OCI-LY1 (cell line): Measurements from ENCODE around the gene ANAPC5.

Experiments
- H2AFZ ChIP-seq: fragments of 200-600 bp; sonication (generic), shearing (Covaris generic); 2 replicates; pipeline ENCODE4 v1.6.0; 2014; ENCODE audit warnings: antibody characterized with exemption, mild to moderate bottlenecking, low read length
- H3F3A ChIP-seq: fragments of 200-600 bp; sonication (generic), shearing (Covaris generic); 2 replicates; pipeline ENCODE4 v1.6.0; 2014; ENCODE audit warnings: mild to moderate bottlenecking, antibody characterized with exemption, low read length, moderate library complexity; ENCODE audit not compliant: insufficient read depth
- H3K27ac ChIP-seq: fragments of 200-600 bp; sonication (generic); 2 replicates; pipeline ENCODE4 v1.5.1; 2014; ENCODE audit warnings: low read length, mixed run types, mild to moderate bottlenecking, low read depth; ENCODE audit not compliant: poor library complexity, severe bottlenecking
- H3K27me3 ChIP-seq: fragments of 200-600 bp; sonication (generic); 2 replicates; pipeline ENCODE4 v1.6.0; 2014; ENCODE audit warnings: antibody characterized with exemption, mild to moderate bottlenecking, low read length, moderate library complexity; ENCODE audit not compliant: insufficient read depth
- H3K36me3 ChIP-seq: fragments of 200-600 bp; sonication (generic); 2 replicates; pipeline ENCODE4 v1.6.1; 2014; ENCODE audit warnings: mild to moderate bottlenecking, antibody characterized with exemption, low read length, moderate library complexity, mixed read lengths; ENCODE audit not compliant: insufficient read depth
- H3K4me1 ChIP-seq: fragments of 200-600 bp; sonication (generic); 2 replicates; pipeline ENCODE4 v1.5.1; 2014; ENCODE audit warnings: mild to moderate bottlenecking, low read length, moderate library complexity; ENCODE audit not compliant: insufficient read depth, severe bottlenecking
- H3K4me2 ChIP-seq: fragments of 200-600 bp; sonication (generic), shearing (Covaris generic); 2 replicates; pipeline ENCODE4 v1.6.1; 2014; ENCODE audit warnings: low read length
- H3K4me3 ChIP-seq: fragments of 200-600 bp; sonication (generic); 2 replicates; pipeline ENCODE4 v1.5.1; 2014; ENCODE audit warnings: low read length, low read depth, mild to moderate bottlenecking, mixed read lengths; ENCODE audit not compliant: poor library complexity, severe bottlenecking
- H3K79me2 ChIP-seq: fragments of 200-600 bp; shearing (Covaris generic); 2 replicates; pipeline ENCODE4 v1.6.1; 2016; ENCODE audit warnings: mixed run types, low read length, mixed read lengths; ENCODE audit not compliant: insufficient read depth
- H3K9ac ChIP-seq: fragments of 200-600 bp; sonication (generic), shearing (Covaris generic); 2 replicates; pipeline ENCODE4 v1.6.1; 2014; ENCODE audit warnings: mild to moderate bottlenecking, low read length, mixed read lengths
- H3K9me2 ChIP-seq: fragments of 200-600 bp; sonication (generic), shearing (Covaris generic); 2 replicates; pipeline ENCODE4 v1.6.1; 2014; ENCODE audit warnings: low read depth, mild to moderate bottlenecking, low read length, mixed read lengths
- H3K9me3 ChIP-seq: fragments of 200-600 bp; shearing (Covaris generic); 2 replicates; pipeline ENCODE4 v1.6.1; 2014; ENCODE audit warnings: low read length, mixed read lengths
- H4K20me1 ChIP-seq: fragments of 200-600 bp; sonication (generic), shearing (Covaris generic); 2 replicates; pipeline ENCODE4 v1.6.0; 2016; ENCODE audit warnings: mild to moderate bottlenecking, low read length; ENCODE audit not compliant: insufficient read depth
- CTCF ChIP-seq: fragments of 200-600 bp; sonication (generic), shearing (Covaris generic); IDR thresholded peaks from 2 replicates; pipeline ENCODE4 v1.5.1; 2017; ENCODE audit warnings: mild to moderate bottlenecking, antibody characterized with exemption, low read length, moderate library complexity, mixed read lengths
- EZH2 ChIP-seq: fragments of 200-600 bp; sonication (generic), shearing (Covaris generic); IDR thresholded peaks from 2 replicates; pipeline ENCODE4 v1.8.0; 2017; ENCODE audit warnings: borderline replicate concordance, mixed run types, mild to moderate bottlenecking, antibody characterized with exemption, low read length, moderate library complexity, mixed read lengths

The ANAPC5 gene

GRCh38 chr12:121346747-121347146, 5.5 kb downstream of the ANAPC5 start:
- no peaks in the 10 kb centered on the region for H3K27me3 ChIP-seq
- no peak overlapping the region for H3K4me2 ChIP-seq
- no peak overlapping the region for H3K9ac ChIP-seq
- peaks cover 41% of the 10 kb centered on the region for H3K79me2 ChIP-seq
- no peaks in the 10 kb centered on the region for H3F3A ChIP-seq
- peaks cover 68% of the 10 kb centered on the region for H3K36me3 ChIP-seq
- no peak overlapping the region for H3K4me3 ChIP-seq
- H3K9me2 ChIP-seq, result no peaks in the 10 kb centered on the region
- no peaks in the 10 kb centered on the region for H3K9me3 ChIP-seq
- TF ChIP-seq CTCF (no peak), EZH2 (no peak)
- no peaks in the 10 kb centered on the region for H4K20me1 ChIP-seq
- H2AFZ ChIP-seq, result no peak overlapping the region
- H3K27ac ChIP-seq, result no peak overlapping the region
- H3K4me1 ChIP-seq, result peaks cover 17% of the 10 kb centered on the region

- Histone ChIP-seq H3K36me3 (peaks cover 82% of the 10 kb centered on the region), H3K4me1 (peaks cover 7% of the 10 kb centered on the region), H3K9ac (no peak overlapping the region), H3K4me3 (no peak overlapping the region), H3K9me3 (no peaks in the 10 kb centered on the region), H3K27ac (no peak overlapping the region), H3F3A (no peaks in the 10 kb centered on the region), H3K79me2 (peaks cover 27% of the 10 kb centered on the region), H3K27me3 (no peaks in the 10 kb centered on the region), H3K9me2 (no peaks in the 10 kb centered on the region), H2AFZ (no peak overlapping the region), H3K4me2 (no peak overlapping the region), H4K20me1 (no peaks in the 10 kb centered on the region)
- TF ChIP-seq CTCF (no peak), EZH2 (no peak)
Observed at GRCh38 chr12:121345151-121345815, 6.9 kb downstream of the ANAPC5 start.

GRCh38 chr12:121344506-121344905, 7.7 kb downstream of the ANAPC5 start:
- TF ChIP-seq CTCF, result no peak
- Histone ChIP-seq H3F3A (no peaks in the 10 kb centered on the region), H3K9me2 (no peaks in the 10 kb centered on the region), H3K27ac (no peak overlapping the region), H3K4me3 (no peak overlapping the region), H3K79me2 (peaks cover 19% of the 10 kb centered on the region), H3K9ac (no peak overlapping the region), H2AFZ (no peak overlapping the region), H3K36me3 (peaks cover 90% of the 10 kb centered on the region), H3K27me3 (no peaks in the 10 kb centered on the region), H4K20me1 (no peaks in the 10 kb centered on the region), H3K4me2 (no peak overlapping the region), H3K4me1 (no peaks in the 10 kb centered on the region), H3K9me3 (no peaks in the 10 kb centered on the region)
